Upper lobe of right lung (tissue), 1 donor: ENCODE results near the gene HDGFL3. TPM values are rescaled to one million over a fixed set of nuclear protein-coding genes. Genes with fewer than 3 reads are reported as not detected.

Experiments
- ATAC-seq: fragments of 200-7000 bp; cut with Tn5 transposase; one replicate; pipeline ENCODE4 v1.9.1; 2020; ENCODE audit warnings: mild to moderate bottlenecking, moderate library complexity
- DNase-seq: peaks from one replicate; pipeline ENCODE4 v3.0.0-alpha.2; 2020
- H3K27ac ChIP-seq: fragments of 200-600 bp; one replicate; pipeline ENCODE4 v1.8.0; 2022
- H3K27me3 ChIP-seq: fragments of 200-600 bp; one replicate; pipeline ENCODE4 v1.8.0; 2022; ENCODE audit warnings: mild to moderate bottlenecking
- H3K36me3 ChIP-seq: fragments of 200-600 bp; one replicate; pipeline ENCODE4 v1.8.0; 2022
- H3K4me1 ChIP-seq: fragments of 200-600 bp; one replicate; pipeline ENCODE4 v1.8.0; 2022
- H3K4me3 ChIP-seq: fragments of 200-600 bp; one replicate; pipeline ENCODE4 v1.8.0; 2022; ENCODE audit warnings: mild to moderate bottlenecking
- H3K9me3 ChIP-seq: fragments of 200-600 bp; one replicate; pipeline ENCODE4 v1.8.0; 2022
- CTCF ChIP-seq: fragments of 200-600 bp; IDR thresholded peaks from one replicate; pipeline ENCODE4 v1.8.0; 2022; ENCODE audit warnings: antibody characterized with exemption
- intact Hi-C: fragments of 100-400 bp; cut with DNase I; formaldehyde crosslinking; loops from one replicate; pipeline ENCODE4 v1.11.0; 2022
- total RNA-seq: library from RNA; stranded (reverse); fragmentation: NEBNext Ultra II Directional; extraction: Animal tissue kit (Norgen Biotek cat#: 25700); gene quantifications from one replicate; pipeline ENCODE4 v1.2.1, GENCODE V29; 2021
- donor health status: DM: no; HTN: yes; CAD: no; lungs with severe emphysema.

Gene HDGFL3
- total RNA-seq, 1 donor from 2014 or later = 40.3 TPM

- Histone ChIP-seq H3K27ac (no peak overlapping the region), H3K27me3 (no peaks in the 10 kb centered on the region), H3K36me3 (no peaks in the 10 kb centered on the region), H3K4me1 (no peaks in the 10 kb centered on the region), H3K9me3 (no peaks in the 10 kb centered on the region), H3K4me3 (no peak overlapping the region)
- intact Hi-C loops = no loop called here
- DNase-seq (no peak), ATAC-seq (no peak)
- TF ChIP-seq CTCF = no peak
These were observed 13.1 kb downstream of the HDGFL3 start for GRCh38 chr15:83194528-83194927.

GRCh38 chr15:83193721-83194120, 13.9 kb downstream of the HDGFL3 start:
- Histone ChIP-seq H3K27me3 (no peaks in the 10 kb centered on the region), H3K4me1 (no peaks in the 10 kb centered on the region), H3K9me3 (no peaks in the 10 kb centered on the region), H3K27ac (no peak overlapping the region), H3K4me3 (no peak overlapping the region), H3K36me3 (no peaks in the 10 kb centered on the region)
- DNase-seq = no peak
- ATAC-seq = no peak
- TF ChIP-seq CTCF = no peak
- intact Hi-C loops = no loop called here

GRCh38 chr15:83192742-83193141, 14.9 kb downstream of the HDGFL3 start:
- no peak overlapping the region for H3K27ac ChIP-seq
- no peaks in the 10 kb centered on the region for H3K36me3 ChIP-seq
- no peaks in the 10 kb centered on the region for H3K9me3 ChIP-seq
- intact Hi-C loops = no loop called here
- no peak overlapping the region for H3K4me3 ChIP-seq
- no peaks in the 10 kb centered on the region for H3K27me3 ChIP-seq
- DNase-seq (no peak), ATAC-seq (no peak)
- no peaks in the 10 kb centered on the region for H3K4me1 ChIP-seq
- no peak for TF ChIP-seq CTCF

GRCh38 chr15:83190450-83190849, 17.2 kb downstream of the HDGFL3 start:
- Histone ChIP-seq H3K4me3 (no peak overlapping the region), H3K4me1 (no peaks in the 10 kb centered on the region), H3K27ac (no peak overlapping the region), H3K9me3 (no peaks in the 10 kb centered on the region), H3K36me3 (no peaks in the 10 kb centered on the region), H3K27me3 (no peaks in the 10 kb centered on the region)
- ATAC-seq = no peak
- intact Hi-C loops = no loop called here
- no peak for DNase-seq
- TF ChIP-seq CTCF = no peak

- DNase-seq = no peak
- intact Hi-C loops = no loop called here
- TF ChIP-seq CTCF = no peak
- no peaks in the 10 kb centered on the region for H3K9me3 ChIP-seq
- no peaks in the 10 kb centered on the region for H3K4me1 ChIP-seq
- H3K27ac ChIP-seq = no peak overlapping the region
- no peaks in the 10 kb centered on the region for H3K36me3 ChIP-seq
- H3K4me3 ChIP-seq = no peak overlapping the region
- no peak for ATAC-seq
- H3K27me3 ChIP-seq = no peaks in the 10 kb centered on the region
These were observed 22.1 kb downstream of the HDGFL3 start for GRCh38 chr15:83185561-83185960.

GRCh38 chr15:83178869-83179325, 28.7 kb downstream of the HDGFL3 start:
- H3K27me3 ChIP-seq = no peaks in the 10 kb centered on the region
- intact Hi-C loops = no loop called here
- no peaks in the 10 kb centered on the region for H3K9me3 ChIP-seq
- no peak overlapping the region for H3K4me3 ChIP-seq
- no peak overlapping the region for H3K27ac ChIP-seq
- no peaks in the 10 kb centered on the region for H3K4me1 ChIP-seq
- DNase-seq (no peak), ATAC-seq (no peak)
- H3K36me3 ChIP-seq = no peaks in the 10 kb centered on the region
- no peak for TF ChIP-seq CTCF
